CD4-positive, CD25-positive, alpha-beta regulatory T cell (primary cell): ENCODE measurements around the gene VEGFB. TPM values are rescaled to one million over a fixed set of nuclear protein-coding genes. Genes with fewer than 3 reads are reported as not detected.

Source experiments
- ATAC-seq, 2 donors: fragments of 150-1000 bp; cut with Tn5 transposase; one replicate each; pipeline ENCODE4 v1.10.0; 2021; ENCODE audit warnings: low read depth in 2 of 2, moderate number of reproducible peaks in 2 of 2, moderate library complexity in 1 of 2
- DNase-seq, 3 donors: peaks; one replicate each; pipeline versions ENCODE4 v3.0.0 to v3.0.0-alpha.2; 2012 to 2022; ENCODE audit warnings: mixed read lengths in 1 of 3
- H3K27ac ChIP-seq: one replicate; pipeline ENCODE4 v1.7.0; 2013; ENCODE audit warnings: mild to moderate bottlenecking, low read length; ENCODE audit not compliant: insufficient read depth, poor library complexity, severe bottlenecking
- H3K27me3 ChIP-seq: one replicate; pipeline ENCODE4 v1.7.0; 2013; ENCODE audit warnings: low read length; ENCODE audit not compliant: control insufficient read depth, insufficient read depth
- H3K36me3 ChIP-seq: one replicate; pipeline ENCODE4 v1.7.0; 2013; ENCODE audit warnings: mild to moderate bottlenecking, low read length, moderate library complexity; ENCODE audit not compliant: control insufficient read depth, insufficient read depth
- H3K4me1 ChIP-seq: 2 replicates; pipeline ENCODE4 v1.7.0; 2013; ENCODE audit warnings: mild to moderate bottlenecking, low read length; ENCODE audit not compliant: insufficient read depth, control insufficient read depth, poor library complexity, severe bottlenecking
- H3K4me3 ChIP-seq: one replicate; pipeline ENCODE4 v1.7.0; 2013; ENCODE audit warnings: low read depth, mild to moderate bottlenecking, low read length, moderate library complexity
- H3K9me3 ChIP-seq, 2 experiments: 1 replicate in 1 of 2; 2 replicates in 1 of 2; pipeline ENCODE4 v1.7.0; 2013; ENCODE audit warnings: low read length in 2 of 2, mild to moderate bottlenecking in 1 of 2, moderate library complexity in 1 of 2; ENCODE audit not compliant: control insufficient read depth in 2 of 2
- H3K27ac Mint-ChIP-seq, 3 donors: one replicate each; pipeline ENCODE4 v1.8.0; 2020 to 2022; ENCODE audit warnings: mild to moderate bottlenecking in 3 of 3, mixed read lengths in 3 of 3, moderate library complexity in 2 of 3
- H3K27me3 Mint-ChIP-seq: one replicate; pipeline ENCODE4 v1.8.0; 2022; ENCODE audit warnings: mild to moderate bottlenecking, mixed read lengths
- H3K36me3 Mint-ChIP-seq: one replicate; pipeline ENCODE4 v1.8.0; 2020; ENCODE audit warnings: mixed read lengths
- H3K4me1 Mint-ChIP-seq, 4 donors: one replicate each; pipeline ENCODE4 v1.8.0; 2020 to 2022; ENCODE audit warnings: mixed read lengths in 4 of 4, mild to moderate bottlenecking in 1 of 4
- H3K4me3 Mint-ChIP-seq, 4 donors: one replicate each; pipeline ENCODE4 v1.8.0; 2020 to 2022; ENCODE audit warnings: mild to moderate bottlenecking in 4 of 4, mixed read lengths in 4 of 4, moderate library complexity in 3 of 4
- H3K9me3 Mint-ChIP-seq, 7 donors: one replicate each; pipeline ENCODE4 v1.8.0; 2020 to 2022; ENCODE audit warnings: mixed read lengths in 7 of 7, mild to moderate bottlenecking in 3 of 7, moderate library complexity in 2 of 7
- polyA plus RNA-seq, 4 donors: library from polyadenylated mRNA; unstranded; fragments of 300-500 nt; fragmentation: Illumina TruSeq; gene quantifications; one replicate each; pipeline ENCODE4 v1.2.3, GENCODE V29; 2021
- total RNA-seq: library from RNA; stranded (reverse); gene quantifications from one replicate; pipeline ENCODE4 v1.2.3, GENCODE V29; 2022

Gene VEGFB
- total and polyA plus RNA-seq, 5 donors from 2014 or later: 6.5 to 19.6 (median 8.3) TPM

DNA sequence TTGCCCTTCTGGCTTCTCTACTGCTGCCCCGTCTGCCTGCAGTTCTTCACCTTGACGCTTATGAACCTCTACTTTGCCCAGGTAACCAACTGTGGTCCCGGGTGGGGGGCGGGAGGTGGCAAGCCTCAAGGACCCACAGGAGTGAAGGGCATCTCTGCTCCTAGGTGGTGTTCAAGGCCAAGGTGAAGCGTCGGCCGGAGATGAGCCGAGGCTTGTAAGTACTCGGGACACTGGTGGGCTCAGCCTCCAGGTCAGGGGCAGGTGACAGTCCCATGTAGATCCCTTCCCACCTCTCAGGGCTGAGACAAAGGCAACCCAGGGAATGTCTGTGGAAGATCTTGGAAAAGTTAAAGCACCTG lies 52.4 kb downstream of the VEGFB start:
- Mint-ChIP-seq H3K4me1 (peaks cover 0 to 32% (median 12%) of the 10 kb centered on the region in 4 donors), H3K9me3 (no peaks in the 10 kb centered on the region), H3K27ac (peak overlapping the region; percentile 56 to 88 (median 86)), H3K36me3 (no peaks in the 10 kb centered on the region), H3K4me3 (peak overlapping the region; percentile 80 to 95 (median 87)), H3K27me3 (peaks cover 19% of the 10 kb centered on the region)
- DNase-seq (no peak), ATAC-seq (no peak)
- peaks cover 26% of the 10 kb centered on the region for H3K4me1 ChIP-seq
- no peaks in the 10 kb centered on the region for H3K9me3 ChIP-seq
- H3K27me3 ChIP-seq: no peaks in the 10 kb centered on the region
- H3K36me3 ChIP-seq: no peaks in the 10 kb centered on the region
- H3K4me3 ChIP-seq: no peak overlapping the region
- H3K27ac ChIP-seq: no peak overlapping the region

DNA sequence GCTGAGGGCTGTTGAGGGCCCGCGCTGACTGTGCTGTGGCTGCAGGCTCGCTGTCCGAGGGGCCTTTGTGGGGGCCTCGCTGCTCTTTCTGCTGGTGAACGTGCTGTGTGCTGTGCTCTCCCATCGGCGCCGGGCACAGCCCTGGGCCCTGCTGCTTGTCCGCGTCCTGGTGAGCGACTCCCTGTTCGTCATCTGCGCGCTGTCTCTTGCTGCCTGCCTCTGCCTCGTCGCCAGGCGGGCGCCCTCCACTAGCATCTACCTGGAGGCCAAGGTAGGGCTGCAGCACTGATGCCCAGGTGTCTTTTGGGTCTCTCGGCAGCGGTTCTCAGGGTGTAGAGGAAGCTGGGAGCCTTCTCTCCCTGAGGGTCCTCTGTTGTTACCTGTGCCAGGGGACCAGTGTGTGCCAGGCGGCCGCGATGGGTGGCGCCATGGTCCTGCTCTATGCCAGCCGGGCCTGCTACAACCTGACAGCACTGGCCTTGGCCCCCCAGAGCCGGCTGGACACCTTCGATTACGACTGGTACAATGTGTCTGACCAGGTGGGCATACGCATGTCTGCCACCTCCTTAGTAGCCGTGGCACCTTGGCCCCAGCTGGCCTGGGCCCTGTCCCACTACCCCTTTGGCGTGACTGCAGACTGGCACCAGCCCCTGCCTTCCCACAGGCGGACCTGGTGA lies 53.4 kb downstream of the VEGFB start:
- Mint-ChIP-seq H3K27me3 (peaks cover 23% of the 10 kb centered on the region), H3K27ac (no peak overlapping the region), H3K4me1 (peaks cover 0 to 28% (median 12%) of the 10 kb centered on the region in 4 donors), H3K36me3 (no peaks in the 10 kb centered on the region), H3K4me3 (peak overlapping the region in 3 of 4 donors; percentile 29 to 87 (median 72)), H3K9me3 (no peaks in the 10 kb centered on the region)
- Histone ChIP-seq H3K9me3 (no peaks in the 10 kb centered on the region), H3K4me3 (no peak overlapping the region), H3K27ac (no peak overlapping the region), H3K4me1 (peaks cover 36% of the 10 kb centered on the region), H3K27me3 (no peaks in the 10 kb centered on the region), H3K36me3 (no peaks in the 10 kb centered on the region)
- DNase-seq (no peak), ATAC-seq (no peak)

DNA sequence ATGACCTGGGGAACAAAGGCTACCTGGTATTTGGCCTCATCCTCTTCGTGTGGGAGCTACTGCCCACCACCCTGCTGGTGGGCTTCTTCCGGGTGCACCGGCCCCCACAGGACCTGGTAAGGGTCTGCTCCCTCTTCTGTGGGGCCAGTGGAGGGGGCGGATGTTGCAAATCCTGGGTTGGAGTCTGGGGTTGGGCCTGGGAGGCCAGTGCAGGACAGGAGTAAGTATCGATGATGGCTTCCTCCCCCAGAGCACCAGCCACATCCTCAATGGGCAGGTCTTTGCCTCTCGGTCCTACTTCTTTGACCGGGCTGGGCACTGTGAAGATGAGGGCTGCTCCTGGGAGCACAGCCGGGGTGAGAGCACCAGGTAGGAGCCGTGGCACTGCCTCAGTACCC lies 54.0 kb downstream of the VEGFB start:
- H3K27me3 Mint-ChIP-seq: peaks cover 28% of the 10 kb centered on the region
- Histone ChIP-seq H3K9me3 (no peaks in the 10 kb centered on the region), H3K27me3 (peaks cover 3% of the 10 kb centered on the region), H3K4me3 (no peak overlapping the region), H3K36me3 (no peaks in the 10 kb centered on the region), H3K4me1 (peaks cover 34% of the 10 kb centered on the region), H3K27ac (no peak overlapping the region)
- no peak overlapping the region for H3K27ac Mint-ChIP-seq
- H3K4me1 Mint-ChIP-seq: peaks cover 0 to 24% (median 12%) of the 10 kb centered on the region in 4 donors
- no peak overlapping the region for H3K4me3 Mint-ChIP-seq
- DNase-seq (no peak), ATAC-seq (no peak)
- H3K9me3 Mint-ChIP-seq: no peaks in the 10 kb centered on the region
- H3K36me3 Mint-ChIP-seq: no peaks in the 10 kb centered on the region

Other genes starting within 250 kb of the VEGFB start
- gene OTUB1, start 248.1 kb upstream of the VEGFB start, total RNA-seq: 78.6 TPM
- 100 to 1,000 TPM; 156 to 216 (median 166) TPM for gene OTUB1, start 248.1 kb upstream of the VEGFB start, polyA plus RNA-seq
- gene FLRT1, start 198.7 kb upstream of the VEGFB start, total RNA-seq: not detected
- under 1 TPM in 1 of 4 donors, not detected in 3; 0.21 TPM for gene FLRT1, start 198.7 kb upstream of the VEGFB start, polyA plus RNA-seq
- 5.6 TPM for gene MACROD1, start 68.5 kb upstream of the VEGFB start, total RNA-seq
- 10 to 100 TPM in 1 of 4 donors, 1 to 10 TPM in 3; 5.3 to 12.7 (median 7.0) TPM for gene MACROD1, start 68.5 kb upstream of the VEGFB start, polyA plus RNA-seq
- 57.8 TPM for gene STIP1, start 48.4 kb upstream of the VEGFB start, total RNA-seq
- 10 to 100 TPM; 62.8 to 72.3 (median 64.8) TPM for gene STIP1, start 48.4 kb upstream of the VEGFB start, polyA plus RNA-seq
- 156 TPM for gene FERMT3, start 27.9 kb upstream of the VEGFB start, total RNA-seq
- gene FERMT3, start 27.9 kb upstream of the VEGFB start, polyA plus RNA-seq: 100 to 1,000 TPM; 151 to 183 (median 175) TPM
- gene TRPT1, start 8.4 kb upstream of the VEGFB start, total RNA-seq: 14.6 TPM
- gene TRPT1, start 8.4 kb upstream of the VEGFB start, polyA plus RNA-seq: 10 to 100 TPM; 33.2 to 37.0 (median 35.3) TPM
- gene NUDT22, start 8.3 kb upstream of the VEGFB start, total RNA-seq: 43.1 TPM
- 10 to 100 TPM; 35.8 to 46.9 (median 40.7) TPM for gene NUDT22, start 8.3 kb upstream of the VEGFB start, polyA plus RNA-seq
- 41.9 TPM for gene DNAJC4, start 4.0 kb upstream of the VEGFB start, total RNA-seq
- 10 to 100 TPM; 18.1 to 22.8 (median 20.4) TPM for gene DNAJC4, start 4.0 kb upstream of the VEGFB start, polyA plus RNA-seq
- 21.1 TPM for gene FKBP2, start 6.5 kb downstream of the VEGFB start, total RNA-seq
- 10 to 100 TPM; 36.8 to 47.8 (median 43.2) TPM for gene FKBP2, start 6.5 kb downstream of the VEGFB start, polyA plus RNA-seq
- gene PPP1R14B, start 12.4 kb downstream of the VEGFB start, total RNA-seq: 22.4 TPM
- 10 to 100 TPM; 23.0 to 37.6 (median 29.4) TPM for gene PPP1R14B, start 12.4 kb downstream of the VEGFB start, polyA plus RNA-seq
- 3.6 TPM for gene PLCB3, start 16.9 kb downstream of the VEGFB start, total RNA-seq
- under 1 TPM; 0.10 to 0.40 (median 0.25) TPM for gene PLCB3, start 16.9 kb downstream of the VEGFB start, polyA plus RNA-seq
- 25.7 TPM for gene BAD, start 50.1 kb downstream of the VEGFB start, total RNA-seq
- gene BAD, start 50.1 kb downstream of the VEGFB start, polyA plus RNA-seq: 10 to 100 TPM; 39.9 to 50.4 (median 46.3) TPM
- 26.0 TPM for gene GPR137, start 51.3 kb downstream of the VEGFB start, total RNA-seq
- 1 to 10 TPM; 4.1 to 8.1 (median 5.8) TPM for gene GPR137, start 51.3 kb downstream of the VEGFB start, polyA plus RNA-seq
- gene KCNK4, start 56.7 kb downstream of the VEGFB start, total RNA-seq: not detected
- not detected for gene KCNK4, start 56.7 kb downstream of the VEGFB start, polyA plus RNA-seq
- not detected for gene CATSPERZ, start 65.8 kb downstream of the VEGFB start, total RNA-seq
- not detected for gene CATSPERZ, start 65.8 kb downstream of the VEGFB start, polyA plus RNA-seq
- 28.6 TPM for gene ESRRA, start 70.9 kb downstream of the VEGFB start, total RNA-seq
- gene ESRRA, start 70.9 kb downstream of the VEGFB start, polyA plus RNA-seq: 1 to 10 TPM; 6.0 to 7.4 (median 6.4) TPM
- gene TRMT112, start 83.0 kb downstream of the VEGFB start, total RNA-seq: 95.6 TPM
- 100 to 1,000 TPM; 418 to 512 (median 480) TPM for gene TRMT112, start 83.0 kb downstream of the VEGFB start, polyA plus RNA-seq
- 40.1 TPM for gene PRDX5, start 83.5 kb downstream of the VEGFB start, total RNA-seq
- gene PRDX5, start 83.5 kb downstream of the VEGFB start, polyA plus RNA-seq: 100 to 1,000 TPM; 170 to 217 (median 187) TPM
- gene CCDC88B, start 105.6 kb downstream of the VEGFB start, total RNA-seq: 144 TPM
- gene CCDC88B, start 105.6 kb downstream of the VEGFB start, polyA plus RNA-seq: 10 to 100 TPM in 2 of 4 donors, 1 to 10 TPM in 2; 7.4 to 11.7 (median 9.7) TPM
- gene RPS6KA4, start 124.6 kb downstream of the VEGFB start, total RNA-seq: 32.7 TPM
- 10 to 100 TPM in 2 of 4 donors, 1 to 10 TPM in 2; 6.3 to 14.6 (median 11.1) TPM for gene RPS6KA4, start 124.6 kb downstream of the VEGFB start, polyA plus RNA-seq